ENCODE measurements around the gene MACROD2. TPM values are rescaled to one million over a fixed set of nuclear protein-coding genes. Genes with fewer than 3 reads are reported as not detected.

The MACROD2 gene
- total RNA-seq, 6 experiments from 2014 or later, result 0.05 to 0.57 (median 0.11) TPM; not detected in 1

- Mint-ChIP-seq H3K9me3 (peaks cover 36% of the 10 kb centered on the region), H3K4me3 (no peak overlapping the region), H3K4me1 (ENCODE audit: low read depth) (no peaks in the 10 kb centered on the region), H3K27ac (no peak overlapping the region), H3K27me3 (ENCODE audit: insufficient read depth) (no peaks in the 10 kb centered on the region; the same call in 1 of the 2 replicates), H3K36me3 (ENCODE audit: low read depth) (no peaks in the 10 kb centered on the region)
- TF ChIP-seq, protein P1, sequence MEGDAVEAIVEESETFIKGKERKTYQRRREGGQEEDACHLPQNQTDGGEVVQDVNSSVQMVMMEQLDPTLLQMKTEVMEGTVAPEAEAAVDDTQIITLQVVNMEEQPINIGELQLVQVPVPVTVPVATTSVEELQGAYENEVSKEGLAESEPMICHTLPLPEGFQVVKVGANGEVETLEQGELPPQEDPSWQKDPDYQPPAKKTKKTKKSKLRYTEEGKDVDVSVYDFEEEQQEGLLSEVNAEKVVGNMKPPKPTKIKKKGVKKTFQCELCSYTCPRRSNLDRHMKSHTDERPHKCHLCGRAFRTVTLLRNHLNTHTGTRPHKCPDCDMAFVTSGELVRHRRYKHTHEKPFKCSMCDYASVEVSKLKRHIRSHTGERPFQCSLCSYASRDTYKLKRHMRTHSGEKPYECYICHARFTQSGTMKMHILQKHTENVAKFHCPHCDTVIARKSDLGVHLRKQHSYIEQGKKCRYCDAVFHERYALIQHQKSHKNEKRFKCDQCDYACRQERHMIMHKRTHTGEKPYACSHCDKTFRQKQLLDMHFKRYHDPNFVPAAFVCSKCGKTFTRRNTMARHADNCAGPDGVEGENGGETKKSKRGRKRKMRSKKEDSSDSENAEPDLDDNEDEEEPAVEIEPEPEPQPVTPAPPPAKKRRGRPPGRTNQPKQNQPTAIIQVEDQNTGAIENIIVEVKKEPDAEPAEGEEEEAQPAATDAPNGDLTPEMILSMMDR (IDR thresholded peaks at IDR 0.05), result no peak
- DNase-seq, result no peak
Measured at GRCh38 chr20:14568225-14568624, 572.9 kb downstream of the MACROD2 start.

DNA sequence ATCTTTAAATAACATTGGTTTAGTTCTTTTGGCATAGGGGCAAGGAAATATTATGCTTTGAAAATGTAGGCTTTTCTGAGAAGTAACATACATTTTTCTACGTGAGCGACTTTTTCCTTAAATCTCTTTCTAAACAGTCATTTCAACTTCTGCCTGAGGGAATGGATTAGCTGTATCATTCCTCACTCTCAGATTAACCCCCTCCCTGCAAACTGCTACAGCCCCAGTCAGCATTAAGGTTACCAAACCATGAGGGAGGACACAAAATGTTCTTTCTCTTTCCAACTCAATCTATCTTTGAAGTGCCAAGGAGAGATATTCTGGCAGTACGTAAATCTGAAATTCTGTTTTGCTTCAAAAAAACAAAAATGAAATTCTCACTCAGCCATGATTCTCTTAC, 573.4 kb downstream of the MACROD2 start:
- no peaks in the 10 kb centered on the region for H3K36me3 Mint-ChIP-seq (ENCODE audit: low read depth)
- no peaks in the 10 kb centered on the region for H3K4me1 Mint-ChIP-seq (ENCODE audit: low read depth)
- no peaks in the 10 kb centered on the region; the same call in 1 of the 2 replicates for H3K27me3 Mint-ChIP-seq (ENCODE audit: insufficient read depth)
- H3K27ac Mint-ChIP-seq, result no peak overlapping the region
- H3K9me3 Mint-ChIP-seq, result peaks cover 34% of the 10 kb centered on the region
- no peak overlapping the region for H3K4me3 Mint-ChIP-seq
- TF ChIP-seq, protein P1 (IDR thresholded peaks at IDR 0.05), result no peak
- no peak for DNase-seq

DNA sequence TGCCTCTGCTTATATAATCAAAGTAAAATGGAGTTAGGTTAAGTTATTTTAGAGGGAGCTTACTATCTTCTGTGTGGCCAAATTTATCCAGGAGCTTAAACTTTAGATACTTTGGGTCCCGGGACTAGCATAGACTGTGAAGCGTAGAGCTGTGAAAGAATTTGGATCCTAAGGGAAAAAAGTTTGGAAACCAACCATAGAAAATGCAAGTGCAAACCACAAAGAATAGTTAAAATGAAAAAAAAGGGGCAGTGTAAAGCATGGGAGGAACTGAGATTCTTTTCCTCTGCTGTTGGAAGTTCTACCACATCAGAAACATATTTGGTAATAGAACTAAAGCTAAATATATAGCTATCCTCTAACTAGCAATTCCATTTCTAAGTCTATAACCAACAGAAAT, 574.3 kb downstream of the MACROD2 start:
- H3K27ac Mint-ChIP-seq, result no peak overlapping the region
- no peaks in the 10 kb centered on the region for H3K4me1 Mint-ChIP-seq (ENCODE audit: low read depth)
- no peak for DNase-seq
- H3K4me3 Mint-ChIP-seq, result no peak overlapping the region
- TF ChIP-seq, protein P1 (IDR thresholded peaks at IDR 0.05), result no peak
- peaks cover 25% of the 10 kb centered on the region for H3K9me3 Mint-ChIP-seq
- H3K36me3 Mint-ChIP-seq (ENCODE audit: low read depth), result no peaks in the 10 kb centered on the region
- no peaks in the 10 kb centered on the region; the same call in 1 of the 2 replicates for H3K27me3 Mint-ChIP-seq (ENCODE audit: insufficient read depth)

- Mint-ChIP-seq H3K27me3 (ENCODE audit: insufficient read depth) (no peaks in the 10 kb centered on the region; the same call in 1 of the 2 replicates), H3K9me3 (peaks cover 18% of the 10 kb centered on the region), H3K36me3 (ENCODE audit: low read depth) (no peaks in the 10 kb centered on the region), H3K27ac (no peak overlapping the region), H3K4me3 (no peak overlapping the region), H3K4me1 (ENCODE audit: low read depth) (no peaks in the 10 kb centered on the region)
- TF ChIP-seq, protein P1 (IDR thresholded peaks at IDR 0.05), result no peak
- DNase-seq, result no peak
Measured at GRCh38 chr20:14570811-14571210, 575.5 kb downstream of the MACROD2 start.

- DNase-seq, result no peak
- no peak overlapping the region for H3K27ac Mint-ChIP-seq
- TF ChIP-seq, protein P1 (IDR thresholded peaks at IDR 0.05), result no peak
- no peaks in the 10 kb centered on the region for H3K4me1 Mint-ChIP-seq (ENCODE audit: low read depth)
- H3K36me3 Mint-ChIP-seq (ENCODE audit: low read depth), result no peaks in the 10 kb centered on the region
- H3K27me3 Mint-ChIP-seq (ENCODE audit: insufficient read depth), result no peaks in the 10 kb centered on the region
- H3K9me3 Mint-ChIP-seq, result peaks cover 16% of the 10 kb centered on the region
- H3K4me3 Mint-ChIP-seq, result no peak overlapping the region
Measured at GRCh38 chr20:14573676-14574075, 578.4 kb downstream of the MACROD2 start.
